AG08396 (cell line): ENCODE measurements around the gene PIMREG.

Experiments
- DNase-seq: peaks from one replicate; pipeline ENCODE4 v3.0.0; 2012; ENCODE audit warnings: low spot score, mixed read lengths

The PIMREG gene

GRCh38 chr17:6461792-6462524 lies 17.7 kb downstream of the PIMREG start:
- no peak for DNase-seq

- DNase-seq: no peak
Observed at GRCh38 chr17:6462692-6463091, 18.4 kb downstream of the PIMREG start.

- DNase-seq: no peak
Observed at GRCh38 chr17:6463616-6464445, 19.6 kb downstream of the PIMREG start.

GRCh38 chr17:6464446-6465041 lies 20.3 kb downstream of the PIMREG start:
- DNase-seq: no peak

DNA sequence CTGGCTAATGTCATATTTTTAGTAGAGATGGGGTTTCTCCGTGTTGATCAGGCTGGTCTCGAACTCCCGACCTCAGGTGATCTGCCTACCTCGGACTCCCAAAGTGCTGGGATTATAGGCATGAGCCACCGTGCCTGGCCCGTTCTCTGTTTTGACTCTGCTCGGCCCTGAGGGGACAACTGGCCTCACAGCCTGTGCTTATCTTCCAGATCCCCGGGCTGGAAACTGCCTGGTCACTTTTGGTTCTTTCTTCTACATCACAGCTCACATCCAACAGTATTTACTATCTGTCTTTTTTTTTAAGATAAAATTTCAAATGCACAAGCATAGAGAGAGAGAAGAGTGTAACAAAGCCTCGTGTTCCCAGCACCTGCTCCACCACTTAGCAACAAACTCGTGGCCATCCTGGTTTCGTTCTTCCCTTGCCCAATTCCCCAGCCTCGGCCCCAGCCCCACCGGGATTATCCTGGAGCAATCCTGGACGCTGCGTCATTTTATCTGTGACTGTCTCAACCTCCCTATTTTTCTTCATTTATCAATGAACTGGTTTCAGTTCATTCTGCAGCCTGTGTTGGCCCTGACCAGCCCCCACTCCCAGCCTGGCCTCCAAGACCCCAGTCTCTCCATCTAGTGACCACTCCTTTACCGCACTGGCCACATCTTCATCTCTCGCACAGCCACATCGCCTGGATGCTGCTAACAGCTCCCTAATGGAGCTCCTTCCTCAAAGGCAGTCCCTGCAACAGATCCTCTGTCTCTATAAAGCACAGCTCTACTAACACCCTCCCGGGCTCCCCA lies 21.1 kb downstream of the PIMREG start:
- no peak for DNase-seq

DNA sequence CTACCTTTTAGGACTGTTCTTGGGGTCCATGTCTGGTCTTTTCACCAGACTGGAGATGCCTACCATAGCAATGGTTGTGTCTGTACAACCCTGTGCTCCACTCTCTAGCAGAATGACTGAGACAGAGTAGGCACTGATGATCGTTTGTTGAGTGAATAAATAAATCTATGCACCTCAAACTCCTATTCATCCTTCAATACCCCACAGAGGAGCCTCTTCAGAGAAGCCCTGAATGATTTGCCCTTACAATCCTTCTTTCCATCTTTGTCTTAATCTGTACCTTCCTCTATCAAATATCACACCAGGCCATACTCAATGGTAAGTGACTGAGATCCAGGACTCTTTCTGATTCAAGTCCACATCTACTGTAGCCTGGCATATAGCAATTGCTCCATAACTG lies 23.3 kb downstream of the PIMREG start:
- DNase-seq: no peak

- DNase-seq: no peak
Observed at GRCh38 chr17:6468051-6468790, 24.0 kb downstream of the PIMREG start.

DNA sequence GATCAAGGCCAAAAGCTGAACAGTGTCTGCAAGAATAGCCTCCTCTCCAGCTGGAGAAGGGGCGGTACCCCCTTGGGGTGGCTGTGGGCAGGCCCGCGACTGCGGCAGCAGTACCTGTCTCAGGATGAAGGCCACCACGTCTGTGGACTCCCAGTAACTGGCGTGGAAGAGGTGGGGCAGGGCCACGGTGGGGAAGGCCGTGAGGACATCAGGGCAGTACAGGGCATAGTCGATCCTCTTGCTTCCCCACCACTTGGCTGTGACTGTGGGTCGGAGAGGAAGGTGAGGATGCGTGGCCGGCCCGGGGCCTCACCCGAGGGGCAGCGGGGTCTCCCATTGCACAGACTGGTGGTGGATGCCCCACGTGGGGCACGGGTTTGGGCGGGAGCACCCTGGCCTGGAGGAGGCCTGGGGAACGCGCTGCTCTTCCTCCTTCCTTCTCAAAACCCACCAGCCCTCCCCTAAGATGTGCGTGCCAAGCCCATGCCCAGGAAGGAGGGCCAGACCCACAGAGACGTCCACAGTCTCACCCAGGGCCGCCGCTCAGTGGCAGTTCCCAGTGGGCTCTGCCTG lies 26.0 kb downstream of the PIMREG start:
- no peak for DNase-seq

DNA sequence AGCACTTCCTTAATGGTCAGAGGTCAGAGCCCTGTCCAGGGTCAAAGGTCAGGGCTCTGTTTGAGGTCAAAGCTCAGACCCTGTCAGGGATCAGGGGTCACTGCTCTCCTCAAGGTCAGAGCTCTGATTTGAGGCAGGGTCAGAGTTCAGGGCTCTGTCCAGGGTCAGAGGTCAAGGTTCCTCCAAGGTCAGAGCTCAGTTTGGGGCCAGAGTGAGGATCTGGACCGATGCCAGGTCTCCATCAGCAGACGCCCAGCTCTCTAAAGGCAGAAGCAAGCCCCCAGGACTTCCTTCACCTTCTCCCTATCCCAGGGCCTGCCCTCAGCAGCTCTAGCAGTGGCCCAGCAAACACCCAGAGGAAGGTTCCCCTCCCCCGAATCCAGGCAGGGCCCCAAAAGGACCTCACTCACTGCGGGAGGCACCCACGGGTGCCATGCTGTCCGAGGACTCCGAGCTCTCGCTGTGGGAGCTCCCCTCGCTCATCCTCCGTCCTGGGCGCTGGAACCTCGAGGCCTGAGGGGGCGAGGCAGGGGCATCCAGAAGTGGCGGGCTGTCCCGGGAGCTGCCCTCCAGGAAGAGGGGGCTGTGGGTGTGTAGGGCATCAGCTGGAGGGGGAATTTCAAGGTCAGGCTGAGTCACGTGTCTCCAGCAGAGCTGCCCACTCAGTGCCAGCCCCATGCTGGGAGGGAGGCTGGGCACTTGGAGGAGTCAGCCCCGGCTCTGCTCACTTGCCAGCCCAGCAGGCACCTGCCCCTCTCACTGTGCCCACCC lies 26.7 kb downstream of the PIMREG start:
- DNase-seq: no peak

GRCh38 chr17:6471531-6472465 lies 27.5 kb downstream of the PIMREG start:
- peak; percentile 84 for DNase-seq

DNA sequence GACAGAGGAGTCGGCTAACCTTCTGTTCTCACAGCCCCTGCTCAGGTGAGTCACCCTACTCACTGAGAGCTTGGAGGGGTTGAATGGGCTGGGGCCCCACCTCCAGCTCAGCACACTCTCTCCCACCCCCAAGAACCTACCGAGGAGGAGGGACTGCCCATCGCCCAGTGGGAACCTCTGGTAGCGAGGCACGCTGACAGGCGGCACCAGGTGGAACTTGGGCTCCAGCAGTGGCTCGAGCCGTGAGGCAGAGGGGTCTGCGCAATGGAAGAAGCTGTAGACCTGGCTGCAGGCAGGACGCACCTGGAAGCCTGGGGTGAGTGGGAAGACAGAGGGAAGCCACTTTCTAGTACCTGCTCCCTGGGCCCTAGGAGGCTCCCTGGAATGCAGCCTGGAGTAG lies 28.3 kb downstream of the PIMREG start:
- no peak for DNase-seq

- peak; percentile 93 for DNase-seq
Observed at GRCh38 chr17:6473128-6473767, 29.0 kb downstream of the PIMREG start.

- no peak for DNase-seq
Observed at GRCh38 chr17:6474376-6474775, 30.1 kb downstream of the PIMREG start.

DNA sequence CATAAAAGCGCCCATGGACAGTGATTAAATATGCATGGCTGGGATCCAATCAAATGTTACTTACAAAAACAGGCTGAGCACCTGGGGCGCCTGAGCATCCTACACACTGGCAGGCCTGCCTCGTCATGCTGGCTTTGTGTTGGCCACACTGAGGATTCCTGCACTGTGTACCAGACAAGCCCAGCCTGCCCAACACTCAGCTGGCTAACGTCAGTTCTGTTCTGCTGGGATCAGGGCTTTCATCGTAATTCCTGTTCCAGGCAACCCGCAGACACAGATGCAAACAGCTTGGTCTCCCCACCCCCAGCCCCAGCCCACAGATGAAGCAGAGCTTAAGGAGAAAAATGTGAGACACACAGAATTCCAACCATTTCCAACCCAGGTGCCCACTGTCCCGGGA lies 30.7 kb downstream of the PIMREG start:
- no peak for DNase-seq

- no peak for DNase-seq
Observed at GRCh38 chr17:6475411-6475810, 31.2 kb downstream of the PIMREG start.

- no peak for DNase-seq
Observed at GRCh38 chr17:6476076-6476809, 32.0 kb downstream of the PIMREG start.

DNA sequence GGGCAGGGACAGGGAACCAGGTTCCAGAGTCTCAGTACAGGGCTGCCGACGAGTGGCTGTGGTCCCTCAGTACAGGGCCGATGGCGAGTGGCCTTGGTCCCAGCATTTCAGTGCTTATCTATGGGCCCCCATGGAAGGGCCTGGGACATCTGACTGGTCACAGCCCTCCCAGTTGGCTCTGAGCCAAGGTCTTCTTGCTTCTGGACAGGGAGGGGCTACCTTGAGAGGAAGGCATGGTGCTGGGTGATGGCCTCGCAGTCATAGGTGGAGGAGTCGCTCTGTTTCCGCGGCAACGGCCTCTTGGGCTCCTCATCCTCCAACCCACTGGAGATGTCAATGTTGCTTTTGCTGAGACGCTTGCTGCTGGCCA lies 32.5 kb downstream of the PIMREG start:
- no peak for DNase-seq

GRCh38 chr17:6477831-6478383 lies 33.7 kb downstream of the PIMREG start:
- no peak for DNase-seq
